Suprapubic skin (tissue), 4 donors: Measurements from ENCODE around the gene CRABP2. TPM values are rescaled to one million over a fixed set of nuclear protein-coding genes. Genes with fewer than 3 reads are reported as not detected.

Experiments used
- DNase-seq, 2 donors: peaks; one replicate each; pipeline ENCODE4 v3.0.0-alpha.2; 2019; ENCODE audit warnings: low spot score in 2 of 2
- H3K27ac ChIP-seq: fragments of 200-600 bp; sonication (generic); one replicate; pipeline ENCODE4 v1.5.1; 2019
- H3K27me3 ChIP-seq: fragments of 200-600 bp; sonication (generic); one replicate; pipeline ENCODE4 v1.5.1; 2019
- H3K36me3 ChIP-seq: fragments of 200-600 bp; sonication (generic); one replicate; pipeline ENCODE4 v1.5.1; 2019
- H3K4me1 ChIP-seq: fragments of 200-600 bp; sonication (generic); one replicate; pipeline ENCODE4 v1.5.1; 2019
- H3K4me3 ChIP-seq: fragments of 200-600 bp; sonication (generic); one replicate; pipeline ENCODE4 v1.5.1; 2019; ENCODE audit warnings: mild to moderate bottlenecking
- H3K9me3 ChIP-seq: fragments of 200-600 bp; sonication (generic); one replicate; pipeline ENCODE4 v1.5.1; 2019
- CTCF ChIP-seq, 2 donors: fragments of 200-600 bp in 1 of 2; fragments of 450-650 bp in 1 of 2; sonication (generic) in 1 of 2; IDR thresholded peaks; one replicate each; pipeline ENCODE4 v1.5.1; 2016 to 2019; ENCODE audit warnings: antibody characterized with exemption in 2 of 2, mild to moderate bottlenecking in 1 of 2, moderate library complexity in 1 of 2
- EP300 ChIP-seq: sonication (generic); formaldehyde crosslinking; IDR thresholded peaks from one replicate; pipeline ENCODE4 v1.6.1; 2017; ENCODE audit warnings: antibody characterized with exemption
- POLR2A ChIP-seq, 2 donors: fragments of 450-650 bp; IDR thresholded peaks; one replicate each; pipeline ENCODE4 v1.6.1; 2017; ENCODE audit warnings: antibody characterized with exemption in 2 of 2, mild to moderate bottlenecking in 2 of 2, moderate library complexity in 2 of 2
- POLR2AphosphoS5 ChIP-seq, 3 donors: sonication (generic); formaldehyde crosslinking; IDR thresholded peaks; one replicate each; pipeline ENCODE4 v1.6.1; 2017; ENCODE audit warnings: antibody characterized with exemption in 3 of 3
- WGBS: methylation state at CpG from one replicate; pipeline ENCODE4 v1.1.5; 2018; 5-methylcytosine and 5-hydroxymethylcytosine counted together
- total RNA-seq, 4 donors: library from RNA; depleted of rRNA; stranded (reverse); fragments of >200 nt; gene quantifications; one replicate each; pipeline ENCODE4 v1.1.0, GENCODE V29; 2016

The CRABP2 gene
- total RNA-seq, 4 donors from 2014 or later: 38.4 to 98.0 (median 68.2) TPM

- TF ChIP-seq POLR2AphosphoS5 (IDR thresholded peaks at IDR 0.05) (no peak), POLR2A (IDR thresholded peaks at IDR 0.05) (no peak), CTCF (IDR thresholded peaks at IDR 0.05) (no peak), EP300 (no peak)
- no peaks in the 10 kb centered on the region for H3K9me3 ChIP-seq
- peak overlapping the region; percentile 99 for H3K27ac ChIP-seq
- peak in 1 of 2 donors; percentile 86 for DNase-seq
- no peaks in the 10 kb centered on the region for H3K36me3 ChIP-seq
- no peaks in the 10 kb centered on the region for H3K27me3 ChIP-seq
- peaks cover 60% of the 10 kb centered on the region for H3K4me1 ChIP-seq
- WGBS: under 1% methylated on average over 37 of the region's 64 CpGs
- H3K4me3 ChIP-seq: peak overlapping the region; percentile 96
These were observed 45.5 kb upstream of the CRABP2 start for GRCh38 chr1:156750711-156751450.

GRCh38 chr1:156750191-156750672, 44.8 kb upstream of the CRABP2 start:
- Histone ChIP-seq H3K27me3 (no peaks in the 10 kb centered on the region), H3K4me3 (peak overlapping the region; percentile 96), H3K36me3 (no peaks in the 10 kb centered on the region), H3K4me1 (peaks cover 66% of the 10 kb centered on the region), H3K27ac (peak overlapping the region; percentile 99), H3K9me3 (no peaks in the 10 kb centered on the region)
- 0% methylated on average over 5 of the region's 5 CpGs for WGBS
- TF ChIP-seq EP300 (no peak), POLR2A (IDR thresholded peaks at IDR 0.05) (no peak), CTCF (IDR thresholded peaks at IDR 0.05) (no peak), POLR2AphosphoS5 (IDR thresholded peaks at IDR 0.05) (no peak)
- DNase-seq: no peak

- 1% methylated on average over 7 of the region's 8 CpGs for WGBS
- peak overlapping the region; percentile 96 for H3K4me3 ChIP-seq
- peaks cover 71% of the 10 kb centered on the region for H3K4me1 ChIP-seq
- peaks cover 5% of the 10 kb centered on the region for H3K36me3 ChIP-seq
- H3K27ac ChIP-seq: peak overlapping the region; percentile 99
- TF ChIP-seq POLR2AphosphoS5 (IDR thresholded peaks at IDR 0.05): no peak
- TF ChIP-seq EP300: no peak
- TF ChIP-seq CTCF (IDR thresholded peaks at IDR 0.05): no peak
- no peak for TF ChIP-seq POLR2A (IDR thresholded peaks at IDR 0.05)
- H3K27me3 ChIP-seq: no peaks in the 10 kb centered on the region
- DNase-seq: no peak
- no peaks in the 10 kb centered on the region for H3K9me3 ChIP-seq
These were observed 44.2 kb upstream of the CRABP2 start for GRCh38 chr1:156749419-156750118.

DNA sequence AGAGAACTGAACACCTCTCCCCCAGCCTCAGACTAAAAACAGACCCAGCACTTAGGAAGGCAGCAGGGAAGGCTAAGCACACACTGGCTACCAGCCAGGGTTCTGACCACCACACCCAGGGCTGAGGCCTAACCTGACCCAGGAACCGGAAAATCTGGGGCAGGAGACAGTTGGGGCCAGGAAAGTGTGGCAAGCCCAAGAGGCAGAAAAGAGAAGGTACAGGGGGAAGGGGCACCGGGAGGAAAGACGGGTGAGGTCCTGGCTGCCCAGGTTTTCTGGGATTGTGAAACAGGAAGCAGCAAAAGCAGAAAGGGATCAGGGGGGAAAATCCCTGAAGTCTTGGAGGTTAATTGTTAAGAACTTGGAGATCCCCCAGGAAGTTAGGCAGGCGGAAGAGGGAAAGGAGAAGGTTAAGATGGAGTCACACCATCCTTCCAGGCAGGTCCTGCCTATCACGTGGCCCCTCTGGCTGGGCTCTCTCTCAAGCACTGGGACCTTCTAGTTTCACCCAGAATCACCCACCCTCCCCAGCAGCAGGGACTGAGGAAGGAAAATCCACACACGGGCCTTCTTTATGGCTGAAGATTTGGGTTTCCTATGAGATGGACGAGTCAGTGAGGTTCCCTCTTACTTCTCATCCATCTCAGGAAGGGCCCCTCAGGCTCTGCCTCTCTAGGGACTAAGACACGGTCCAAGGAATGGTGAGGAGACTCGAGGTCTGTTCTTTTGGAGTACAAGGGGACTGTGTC, 43.5 kb upstream of the CRABP2 start:
- TF ChIP-seq EP300 (no peak), POLR2AphosphoS5 (IDR thresholded peaks at IDR 0.05) (no peak), POLR2A (IDR thresholded peaks at IDR 0.05) (no peak)
- Histone ChIP-seq H3K36me3 (peaks cover 12% of the 10 kb centered on the region), H3K4me1 (peaks cover 72% of the 10 kb centered on the region), H3K4me3 (peak overlapping the region; percentile 96), H3K27me3 (no peaks in the 10 kb centered on the region), H3K9me3 (no peaks in the 10 kb centered on the region), H3K27ac (peak overlapping the region; percentile 99)
- DNase-seq: peak in 1 of 2 donors; percentile 85
- 5% methylated on average over 9 of the region's 9 CpGs for WGBS

DNA sequence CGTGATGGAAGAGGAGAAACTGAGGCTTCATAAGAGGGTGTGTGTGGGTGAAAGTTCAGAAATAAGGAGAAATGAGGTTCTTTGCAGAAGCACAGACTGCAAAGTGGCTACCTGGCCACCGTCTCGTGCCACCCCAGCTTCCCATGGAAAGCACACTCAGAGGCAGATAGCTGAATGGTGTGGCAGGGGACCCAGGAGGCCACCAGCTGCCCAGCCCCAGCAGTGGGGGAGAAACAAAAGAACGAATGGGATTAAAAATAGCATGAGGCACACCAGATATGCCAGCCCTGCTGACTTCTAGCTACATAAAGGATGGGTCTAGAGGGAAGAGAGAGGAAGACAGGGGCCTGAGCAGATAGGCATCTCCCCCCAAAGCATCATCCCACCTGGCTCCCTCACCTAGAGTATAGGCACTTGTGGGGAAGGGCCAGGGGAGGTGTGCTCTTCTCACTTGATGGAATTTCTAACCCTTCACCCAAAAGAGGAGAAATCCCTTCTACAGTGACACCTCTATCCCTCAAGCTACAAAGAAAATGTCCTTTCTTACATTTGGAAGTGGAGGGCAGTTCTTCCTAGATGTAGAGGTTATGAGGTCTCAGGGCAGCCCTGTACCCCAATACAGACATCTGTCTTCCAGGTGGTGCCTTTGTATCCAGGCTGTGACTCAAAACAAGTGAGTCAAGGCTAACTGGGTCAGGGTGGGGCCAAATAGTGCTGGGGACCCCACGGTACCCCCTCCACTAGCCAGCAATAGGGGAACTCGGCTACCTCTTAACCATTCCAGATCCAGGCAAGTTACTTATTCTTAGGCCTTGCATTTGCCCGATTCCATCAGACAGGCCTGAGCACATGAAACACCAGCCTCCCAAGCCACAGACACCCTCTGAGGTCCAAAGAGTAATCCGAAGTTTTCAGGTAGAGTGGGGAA, 42.6 kb upstream of the CRABP2 start:
- Histone ChIP-seq H3K27me3 (no peaks in the 10 kb centered on the region), H3K36me3 (peaks cover 21% of the 10 kb centered on the region), H3K4me1 (peaks cover 64% of the 10 kb centered on the region), H3K9me3 (no peaks in the 10 kb centered on the region), H3K4me3 (peak overlapping the region; percentile 96), H3K27ac (peak overlapping the region; percentile 99)
- WGBS: 9% methylated on average over 6 of the region's 8 CpGs
- no peak for TF ChIP-seq POLR2A (IDR thresholded peaks at IDR 0.05)
- TF ChIP-seq CTCF (IDR thresholded peaks at IDR 0.05): no peak
- TF ChIP-seq EP300: no peak
- TF ChIP-seq POLR2AphosphoS5 (IDR thresholded peaks at IDR 0.05): no peak
- no peak for DNase-seq
